ENCODE results near the gene ATXN10. TPM values are rescaled to one million over a fixed set of nuclear protein-coding genes. Genes with fewer than 3 reads are reported as not detected.

ATXN10 gene
- total and polyA plus RNA-seq, 2 of the 13 experiments (the other 11 are each of a cell fraction or from before 2014, with no cell fraction given), result 60.1 to 194 TPM

DNA sequence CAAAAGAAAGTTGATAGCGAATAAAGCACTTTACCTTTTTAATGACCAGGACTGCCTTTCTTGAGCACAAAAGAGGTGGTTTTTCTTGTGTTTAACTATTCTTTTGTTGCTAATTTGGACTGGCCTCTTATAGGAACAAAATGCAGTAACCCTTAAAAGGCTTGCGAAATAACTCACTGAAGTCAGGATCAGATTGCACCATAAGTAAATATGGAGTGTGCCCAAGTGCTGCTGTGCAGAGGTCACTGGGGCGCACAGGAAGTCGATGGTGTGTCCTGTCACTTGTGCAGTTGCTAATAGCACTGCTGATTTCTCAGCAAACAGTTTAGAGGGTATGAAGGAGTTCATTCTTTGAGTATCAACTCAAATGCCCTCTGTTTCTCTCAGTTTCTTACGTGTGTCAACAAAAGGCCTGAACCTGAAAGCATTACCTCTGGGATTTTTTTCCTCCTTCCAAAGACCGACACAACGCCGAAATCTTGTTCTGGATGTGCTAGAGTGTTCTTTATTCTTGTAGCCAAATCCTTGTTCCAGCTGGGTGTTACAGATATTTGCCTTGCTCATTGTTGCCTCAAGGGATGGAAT, 71.3 kb downstream of the ATXN10 start (continued):
- TF ChIP-seq RFX5 (IDR thresholded peaks at IDR 0.05; ENCODE audit: low read depth, low read length) (0 out of 2 replicates have a peak, but pooled peaks have one; percentile 23), RFXANK (CRISPR knock-in tag; IDR thresholded peaks at IDR 0.05) (peak; percentile 37; the same call in 1 of the 2 replicates), IKZF1 (IDR thresholded peaks at IDR 0.05) (no peak), HNRNPL (IDR thresholded peaks at IDR 0.05; ENCODE audit: low read depth, low read length) (no peak), NRL (CRISPR knock-in tag; IDR thresholded peaks at IDR 0.05; ENCODE audit: borderline replicate concordance) (no peak), ZNF557 (CRISPR knock-in tag; IDR thresholded peaks at IDR 0.05) (no peak), GATAD1 (CRISPR knock-in tag; IDR thresholded peaks at IDR 0.05) (peak; percentile 77), FOXC1 (CRISPR knock-in tag; IDR thresholded peaks at IDR 0.05; ENCODE audit: borderline replicate concordance) (no peak), FOSL2 (CRISPR knock-in tag; IDR thresholded peaks at IDR 0.05) (peak; percentile 90), MED8 (CRISPR knock-in tag; IDR thresholded peaks at IDR 0.05; ENCODE audit: insufficient replicate concordance) (peak; percentile 87), ZNF703 (CRISPR knock-in tag; IDR thresholded peaks at IDR 0.05; ENCODE audit: borderline replicate concordance) (peak; percentile 69), ZNF260 (CRISPR knock-in tag; IDR thresholded peaks at IDR 0.05; ENCODE audit: borderline replicate concordance, low read depth) (no peak), HNF4G (IDR thresholded peaks at IDR 0.05; ENCODE audit: borderline replicate concordance, low read depth, low read length) (peak; percentile 99), HNF4G (CRISPR knock-in tag; IDR thresholded peaks at IDR 0.05; ENCODE audit: borderline replicate concordance, low read depth) (peak; percentile 94), DNMT3B (CRISPR knock-in tag; conservative IDR thresholded peaks at IDR 0.05) (peak; percentile 80; the same call in 1 of the 2 replicates), ZNF296 (CRISPR knock-in tag; conservative IDR thresholded peaks at IDR 0.05) (no peak)
- TF ChIP-seq, protein P1, sequence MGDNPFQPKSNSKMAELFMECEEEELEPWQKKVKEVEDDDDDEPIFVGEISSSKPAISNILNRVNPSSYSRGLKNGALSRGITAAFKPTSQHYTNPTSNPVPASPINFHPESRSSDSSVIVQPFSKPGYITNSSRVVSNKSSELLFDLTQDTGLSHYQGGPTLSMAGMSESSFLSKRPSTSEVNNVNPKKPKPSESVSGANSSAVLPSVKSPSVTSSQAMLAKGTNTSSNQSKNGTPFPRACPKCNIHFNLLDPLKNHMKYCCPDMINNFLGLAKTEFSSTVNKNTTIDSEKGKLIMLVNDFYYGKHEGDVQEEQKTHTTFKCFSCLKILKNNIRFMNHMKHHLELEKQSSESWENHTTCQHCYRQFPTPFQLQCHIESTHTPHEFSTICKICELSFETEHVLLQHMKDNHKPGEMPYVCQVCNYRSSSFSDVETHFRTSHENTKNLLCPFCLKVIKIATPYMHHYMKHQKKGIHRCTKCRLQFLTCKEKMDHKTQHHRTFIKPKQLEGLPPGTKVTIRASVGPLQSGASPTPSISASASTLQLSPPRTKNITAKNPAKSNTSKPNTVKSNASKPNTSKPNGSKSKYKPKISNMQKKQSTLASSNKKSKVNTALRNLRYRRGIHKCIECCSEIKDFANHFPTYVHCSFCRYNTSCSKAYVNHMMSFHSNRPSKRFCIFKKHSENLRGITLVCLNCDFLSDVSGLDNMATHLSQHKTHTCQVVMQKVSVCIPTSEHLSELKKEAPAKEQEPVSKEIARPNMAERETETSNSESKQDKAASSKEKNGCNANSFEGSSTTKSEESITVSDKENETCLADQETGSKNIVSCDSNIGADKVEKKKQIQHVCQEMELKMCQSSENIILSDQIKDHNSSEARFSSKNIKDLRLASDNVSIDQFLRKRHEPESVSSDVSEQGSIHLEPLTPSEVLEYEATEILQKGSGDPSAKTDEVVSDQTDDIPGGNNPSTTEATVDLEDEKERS (CRISPR knock-in tag; IDR thresholded peaks at IDR 0.05), result peak; percentile 98
- TF ChIP-seq, protein P2, sequence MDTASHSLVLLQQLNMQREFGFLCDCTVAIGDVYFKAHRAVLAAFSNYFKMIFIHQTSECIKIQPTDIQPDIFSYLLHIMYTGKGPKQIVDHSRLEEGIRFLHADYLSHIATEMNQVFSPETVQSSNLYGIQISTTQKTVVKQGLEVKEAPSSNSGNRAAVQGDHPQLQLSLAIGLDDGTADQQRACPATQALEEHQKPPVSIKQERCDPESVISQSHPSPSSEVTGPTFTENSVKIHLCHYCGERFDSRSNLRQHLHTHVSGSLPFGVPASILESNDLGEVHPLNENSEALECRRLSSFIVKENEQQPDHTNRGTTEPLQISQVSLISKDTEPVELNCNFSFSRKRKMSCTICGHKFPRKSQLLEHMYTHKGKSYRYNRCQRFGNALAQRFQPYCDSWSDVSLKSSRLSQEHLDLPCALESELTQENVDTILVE (CRISPR knock-in tag; IDR thresholded peaks at IDR 0.05), result peak; percentile 92; the same call in 1 of the 2 replicates
- TF ChIP-seq, protein P3, sequence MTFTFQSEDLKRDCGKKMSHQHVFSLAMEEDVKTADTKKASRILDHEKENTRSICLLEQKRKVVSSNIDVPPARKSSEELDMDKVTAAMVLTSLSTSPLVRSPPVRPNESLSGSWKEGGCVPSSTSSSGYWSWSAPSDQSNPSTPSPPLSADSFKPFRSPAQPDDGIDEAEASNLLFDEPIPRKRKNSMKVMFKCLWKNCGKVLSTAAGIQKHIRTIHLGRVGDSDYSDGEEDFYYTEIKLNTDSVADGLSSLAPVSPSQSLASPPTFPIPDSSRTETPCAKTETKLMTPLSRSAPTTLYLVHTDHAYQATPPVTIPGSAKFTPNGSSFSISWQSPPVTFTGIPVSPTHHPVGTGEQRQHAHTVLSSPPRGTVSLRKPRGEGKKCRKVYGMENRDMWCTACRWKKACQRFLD (CRISPR knock-in tag; IDR thresholded peaks at IDR 0.05; ENCODE audit: borderline replicate concordance), result no peak; the same call in 1 of the 2 replicates
- TF ChIP-seq, protein P4, sequence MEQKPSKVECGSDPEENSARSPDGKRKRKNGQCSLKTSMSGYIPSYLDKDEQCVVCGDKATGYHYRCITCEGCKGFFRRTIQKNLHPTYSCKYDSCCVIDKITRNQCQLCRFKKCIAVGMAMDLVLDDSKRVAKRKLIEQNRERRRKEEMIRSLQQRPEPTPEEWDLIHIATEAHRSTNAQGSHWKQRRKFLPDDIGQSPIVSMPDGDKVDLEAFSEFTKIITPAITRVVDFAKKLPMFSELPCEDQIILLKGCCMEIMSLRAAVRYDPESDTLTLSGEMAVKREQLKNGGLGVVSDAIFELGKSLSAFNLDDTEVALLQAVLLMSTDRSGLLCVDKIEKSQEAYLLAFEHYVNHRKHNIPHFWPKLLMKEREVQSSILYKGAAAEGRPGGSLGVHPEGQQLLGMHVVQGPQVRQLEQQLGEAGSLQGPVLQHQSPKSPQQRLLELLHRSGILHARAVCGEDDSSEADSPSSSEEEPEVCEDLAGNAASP (CRISPR knock-in tag; IDR thresholded peaks at IDR 0.05; ENCODE audit: borderline replicate concordance), result peak; percentile 99
- TF ChIP-seq, protein P5, sequence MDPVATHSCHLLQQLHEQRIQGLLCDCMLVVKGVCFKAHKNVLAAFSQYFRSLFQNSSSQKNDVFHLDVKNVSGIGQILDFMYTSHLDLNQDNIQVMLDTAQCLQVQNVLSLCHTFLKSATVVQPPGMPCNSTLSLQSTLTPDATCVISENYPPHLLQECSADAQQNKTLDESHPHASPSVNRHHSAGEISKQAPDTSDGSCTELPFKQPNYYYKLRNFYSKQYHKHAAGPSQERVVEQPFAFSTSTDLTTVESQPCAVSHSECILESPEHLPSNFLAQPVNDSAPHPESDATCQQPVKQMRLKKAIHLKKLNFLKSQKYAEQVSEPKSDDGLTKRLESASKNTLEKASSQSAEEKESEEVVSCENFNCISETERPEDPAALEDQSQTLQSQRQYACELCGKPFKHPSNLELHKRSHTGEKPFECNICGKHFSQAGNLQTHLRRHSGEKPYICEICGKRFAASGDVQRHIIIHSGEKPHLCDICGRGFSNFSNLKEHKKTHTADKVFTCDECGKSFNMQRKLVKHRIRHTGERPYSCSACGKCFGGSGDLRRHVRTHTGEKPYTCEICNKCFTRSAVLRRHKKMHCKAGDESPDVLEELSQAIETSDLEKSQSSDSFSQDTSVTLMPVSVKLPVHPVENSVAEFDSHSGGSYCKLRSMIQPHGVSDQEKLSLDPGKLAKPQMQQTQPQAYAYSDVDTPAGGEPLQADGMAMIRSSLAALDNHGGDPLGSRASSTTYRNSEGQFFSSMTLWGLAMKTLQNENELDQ (CRISPR knock-in tag; IDR thresholded peaks at IDR 0.05; ENCODE audit: borderline replicate concordance), result no peak

All from HepG2 (cell line).